Vagina (tissue), 2 donors: Measurements from ENCODE around the gene MAP6D1. TPM values are rescaled to one million over a fixed set of nuclear protein-coding genes. Genes with fewer than 3 reads are reported as not detected.

ENCODE experiments used
- DNase-seq, 2 donors: peaks; one replicate each; pipeline ENCODE4 v3.0.0-alpha.2; 2017; ENCODE audit errors: extremely low spot score in 2 of 2
- H3K27ac ChIP-seq: fragments of 200-600 bp; sonication (generic); one replicate; pipeline ENCODE4 v1.5.1; 2019
- H3K27me3 ChIP-seq: fragments of 200-600 bp; sonication (generic); one replicate; pipeline ENCODE4 v1.5.1; 2019
- H3K36me3 ChIP-seq, 2 donors: fragments of 200-600 bp; sonication (generic); one replicate each; pipeline ENCODE4 v1.5.1; 2017 to 2019
- H3K4me1 ChIP-seq: fragments of 200-600 bp; sonication (generic); one replicate; pipeline ENCODE4 v1.5.1; 2019
- H3K4me3 ChIP-seq, 2 donors: fragments of 200-600 bp; sonication (generic); 1 replicate in 1 of 2; 2 replicates in 1 of 2; pipeline ENCODE4 v1.5.1; 2016 to 2019
- H3K9me3 ChIP-seq: fragments of 200-600 bp; sonication (generic); one replicate; pipeline ENCODE4 v1.5.1; 2019
- POLR2A ChIP-seq, 2 donors: fragments of 450-650 bp; IDR thresholded peaks; one replicate each; pipeline ENCODE4 v1.6.1; 2017; ENCODE audit warnings: antibody characterized with exemption in 2 of 2, mild to moderate bottlenecking in 2 of 2, moderate library complexity in 2 of 2
- POLR2AphosphoS5 ChIP-seq, 2 donors: sonication (generic); formaldehyde crosslinking; IDR thresholded peaks; one replicate each; pipeline ENCODE4 v1.9.0; 2017; ENCODE audit warnings: antibody characterized with exemption in 2 of 2, mild to moderate bottlenecking in 2 of 2, low read depth in 1 of 2; ENCODE audit not compliant: insufficient read depth in 1 of 2
- intact Hi-C: fragments of 100-400 bp; cut with DNase I; formaldehyde crosslinking; loops from one replicate; pipeline ENCODE4 v1.15.1; 2023
- total RNA-seq: library from RNA; depleted of rRNA; stranded (reverse); fragments of >200 nt; gene quantifications from one replicate; pipeline ENCODE4 v1.2.3, GENCODE V29; 2016
- TF ChIP-seq, protein P1 (sequence below), 3 experiments: fragments of 450-650 bp in 2 of 3; fragments of 200-600 bp in 1 of 3; sonication (generic) in 1 of 3; IDR thresholded peaks; one replicate each; pipeline ENCODE4 v1.5.1; 2017 to 2019; ENCODE audit warnings: antibody characterized with exemption in 3 of 3, mild to moderate bottlenecking in 2 of 3, moderate library complexity in 2 of 3

The MAP6D1 gene
- total RNA-seq, 1 donor from 2014 or later, result not detected

DNA sequence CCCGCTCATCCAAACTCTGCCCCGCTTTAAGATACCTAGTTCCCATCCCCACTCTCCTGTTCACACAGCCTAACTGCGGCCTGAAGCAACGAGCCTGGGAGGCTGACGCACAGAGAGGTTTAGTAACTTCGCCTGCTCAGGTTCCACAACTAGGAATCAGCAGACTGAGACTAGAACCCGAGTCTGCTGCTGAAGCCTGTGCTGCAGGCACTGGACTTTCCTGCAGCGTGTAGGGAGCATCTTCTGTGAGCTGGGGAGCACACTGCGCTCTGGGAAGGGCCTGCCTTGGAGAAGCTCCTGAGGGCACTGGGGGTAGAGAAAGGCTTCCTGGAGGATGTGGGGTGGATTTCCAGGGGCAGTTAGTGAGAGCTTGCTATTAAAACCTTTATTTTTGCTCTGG is 4.8 kb upstream of the MAP6D1 start:
- Histone ChIP-seq H3K9me3 (no peaks in the 10 kb centered on the region), H3K27ac (no peak overlapping the region), H3K4me3 (no peak overlapping the region), H3K36me3 (peaks cover 0 to 22% of the 10 kb centered on the region in 2 donors), H3K4me1 (peaks cover 9% of the 10 kb centered on the region), H3K27me3 (no peaks in the 10 kb centered on the region)
- no peak for DNase-seq
- TF ChIP-seq, protein P1, sequence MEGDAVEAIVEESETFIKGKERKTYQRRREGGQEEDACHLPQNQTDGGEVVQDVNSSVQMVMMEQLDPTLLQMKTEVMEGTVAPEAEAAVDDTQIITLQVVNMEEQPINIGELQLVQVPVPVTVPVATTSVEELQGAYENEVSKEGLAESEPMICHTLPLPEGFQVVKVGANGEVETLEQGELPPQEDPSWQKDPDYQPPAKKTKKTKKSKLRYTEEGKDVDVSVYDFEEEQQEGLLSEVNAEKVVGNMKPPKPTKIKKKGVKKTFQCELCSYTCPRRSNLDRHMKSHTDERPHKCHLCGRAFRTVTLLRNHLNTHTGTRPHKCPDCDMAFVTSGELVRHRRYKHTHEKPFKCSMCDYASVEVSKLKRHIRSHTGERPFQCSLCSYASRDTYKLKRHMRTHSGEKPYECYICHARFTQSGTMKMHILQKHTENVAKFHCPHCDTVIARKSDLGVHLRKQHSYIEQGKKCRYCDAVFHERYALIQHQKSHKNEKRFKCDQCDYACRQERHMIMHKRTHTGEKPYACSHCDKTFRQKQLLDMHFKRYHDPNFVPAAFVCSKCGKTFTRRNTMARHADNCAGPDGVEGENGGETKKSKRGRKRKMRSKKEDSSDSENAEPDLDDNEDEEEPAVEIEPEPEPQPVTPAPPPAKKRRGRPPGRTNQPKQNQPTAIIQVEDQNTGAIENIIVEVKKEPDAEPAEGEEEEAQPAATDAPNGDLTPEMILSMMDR (IDR thresholded peaks at IDR 0.05), result no peak
- no peak for TF ChIP-seq POLR2A (IDR thresholded peaks at IDR 0.05)
- no peak for TF ChIP-seq POLR2AphosphoS5 (IDR thresholded peaks at IDR 0.05; ENCODE audit: insufficient read depth in 1 of 2, low read depth in 1 of 2)
- intact Hi-C loops, result no loop called here

DNA sequence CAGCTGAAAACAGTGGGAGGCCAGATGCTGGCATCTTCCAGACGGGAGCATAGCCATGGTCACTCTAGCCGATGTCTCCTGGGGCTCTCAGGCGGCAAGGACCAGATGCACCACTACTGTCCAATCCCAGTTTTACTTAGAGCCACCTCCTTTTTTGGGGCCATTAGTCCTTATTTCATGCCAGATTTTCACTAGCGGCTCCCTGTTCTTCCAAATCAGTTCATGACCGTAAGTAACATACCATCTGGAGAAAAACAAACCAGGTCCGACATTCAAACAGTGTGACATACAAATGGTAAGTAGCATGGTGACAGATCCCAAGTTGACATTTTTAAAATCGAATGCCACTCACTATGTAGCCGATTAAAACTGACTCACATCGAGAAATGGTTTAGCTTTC is 4.1 kb upstream of the MAP6D1 start:
- H3K36me3 ChIP-seq, result peaks cover 0 to 22% of the 10 kb centered on the region in 2 donors

DNA sequence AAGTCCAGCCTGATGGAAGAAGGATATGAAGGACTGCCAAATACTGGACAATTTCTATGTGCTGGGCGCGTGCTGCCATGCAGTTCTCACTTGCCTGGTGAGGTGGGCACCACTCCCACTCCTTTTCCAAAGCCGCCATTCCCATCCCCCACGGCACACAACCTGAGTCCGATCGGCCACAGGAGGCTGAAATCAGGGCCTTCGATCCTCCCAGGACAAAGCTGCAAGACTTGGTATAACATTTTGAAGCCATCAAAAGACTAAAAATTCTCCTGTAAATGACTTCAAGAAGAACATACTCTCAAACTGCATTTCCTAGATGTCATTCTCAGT is 3.1 kb upstream of the MAP6D1 start:
- peaks cover 22% of the 10 kb centered on the region for H3K4me1 ChIP-seq
- H3K27me3 ChIP-seq, result no peaks in the 10 kb centered on the region
- no peak for TF ChIP-seq POLR2A (IDR thresholded peaks at IDR 0.05)
- no peak for TF ChIP-seq POLR2AphosphoS5 (IDR thresholded peaks at IDR 0.05; ENCODE audit: insufficient read depth in 1 of 2, low read depth in 1 of 2)
- TF ChIP-seq, protein P1 (IDR thresholded peaks at IDR 0.05), result no peak
- DNase-seq, result no peak
- intact Hi-C loops, result no loop called here
- H3K36me3 ChIP-seq, result peaks cover 0 to 17% of the 10 kb centered on the region in 2 donors
- no peak overlapping the region for H3K27ac ChIP-seq
- H3K4me3 ChIP-seq, result no peak overlapping the region
- no peaks in the 10 kb centered on the region for H3K9me3 ChIP-seq

More for the DNA sequence above, 4.1 kb upstream of the MAP6D1 start:
- H3K27ac ChIP-seq, result no peak overlapping the region
- H3K4me3 ChIP-seq, result no peak overlapping the region
- intact Hi-C loops, result no loop called here
- peaks cover 15% of the 10 kb centered on the region for H3K4me1 ChIP-seq
- no peaks in the 10 kb centered on the region for H3K27me3 ChIP-seq
- no peak for TF ChIP-seq POLR2AphosphoS5 (IDR thresholded peaks at IDR 0.05; ENCODE audit: insufficient read depth in 1 of 2, low read depth in 1 of 2)
- TF ChIP-seq, protein P1 (IDR thresholded peaks at IDR 0.05), result no peak
- no peaks in the 10 kb centered on the region for H3K9me3 ChIP-seq
- DNase-seq, result no peak

DNA sequence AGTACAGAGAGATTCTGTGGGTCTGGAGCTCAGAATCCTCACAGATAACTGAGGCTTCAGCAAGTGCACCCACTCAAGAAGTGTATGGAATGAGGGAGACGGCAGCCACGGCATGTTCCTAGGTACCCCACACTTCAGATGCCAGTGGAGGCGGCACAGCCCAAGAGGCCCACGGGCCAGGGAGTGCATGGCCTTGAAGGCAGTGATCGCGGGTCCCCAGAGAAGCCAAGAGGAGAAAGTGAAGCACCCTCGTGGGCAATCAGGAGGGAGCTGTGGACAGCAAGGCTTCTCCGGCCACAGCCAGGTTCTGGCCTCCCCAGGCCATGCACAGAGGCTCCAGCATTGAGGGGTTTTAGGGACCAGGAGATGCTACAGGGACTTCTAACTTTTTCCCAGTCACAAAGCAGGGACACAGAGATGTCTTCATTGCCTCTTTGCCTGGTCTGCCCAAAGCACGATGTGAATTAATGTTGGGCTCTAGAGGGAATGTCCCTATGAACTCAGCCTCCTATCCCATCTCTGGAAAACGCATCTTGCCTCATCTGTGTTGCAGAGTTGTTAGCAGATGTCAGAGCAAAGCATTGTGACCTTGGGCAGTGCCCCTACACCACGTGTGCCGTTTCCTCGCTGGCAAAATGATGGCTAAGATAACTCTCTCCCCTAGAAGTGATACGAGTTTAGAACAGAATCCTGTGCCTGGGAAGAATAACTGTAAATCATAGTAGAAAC is 2.6 kb upstream of the MAP6D1 start:
- Histone ChIP-seq H3K27me3 (no peaks in the 10 kb centered on the region), H3K36me3 (peaks cover 0 to 11% of the 10 kb centered on the region in 2 donors), H3K4me3 (no peak overlapping the region), H3K4me1 (peaks cover 22% of the 10 kb centered on the region), H3K9me3 (no peaks in the 10 kb centered on the region), H3K27ac (no peak overlapping the region)
- TF ChIP-seq POLR2AphosphoS5 (IDR thresholded peaks at IDR 0.05; ENCODE audit: insufficient read depth in 1 of 2, low read depth in 1 of 2) (no peak), POLR2A (IDR thresholded peaks at IDR 0.05) (no peak)
- TF ChIP-seq, protein P1 (IDR thresholded peaks at IDR 0.05), result no peak
- intact Hi-C loops, result no loop called here
- DNase-seq, result no peak

DNA sequence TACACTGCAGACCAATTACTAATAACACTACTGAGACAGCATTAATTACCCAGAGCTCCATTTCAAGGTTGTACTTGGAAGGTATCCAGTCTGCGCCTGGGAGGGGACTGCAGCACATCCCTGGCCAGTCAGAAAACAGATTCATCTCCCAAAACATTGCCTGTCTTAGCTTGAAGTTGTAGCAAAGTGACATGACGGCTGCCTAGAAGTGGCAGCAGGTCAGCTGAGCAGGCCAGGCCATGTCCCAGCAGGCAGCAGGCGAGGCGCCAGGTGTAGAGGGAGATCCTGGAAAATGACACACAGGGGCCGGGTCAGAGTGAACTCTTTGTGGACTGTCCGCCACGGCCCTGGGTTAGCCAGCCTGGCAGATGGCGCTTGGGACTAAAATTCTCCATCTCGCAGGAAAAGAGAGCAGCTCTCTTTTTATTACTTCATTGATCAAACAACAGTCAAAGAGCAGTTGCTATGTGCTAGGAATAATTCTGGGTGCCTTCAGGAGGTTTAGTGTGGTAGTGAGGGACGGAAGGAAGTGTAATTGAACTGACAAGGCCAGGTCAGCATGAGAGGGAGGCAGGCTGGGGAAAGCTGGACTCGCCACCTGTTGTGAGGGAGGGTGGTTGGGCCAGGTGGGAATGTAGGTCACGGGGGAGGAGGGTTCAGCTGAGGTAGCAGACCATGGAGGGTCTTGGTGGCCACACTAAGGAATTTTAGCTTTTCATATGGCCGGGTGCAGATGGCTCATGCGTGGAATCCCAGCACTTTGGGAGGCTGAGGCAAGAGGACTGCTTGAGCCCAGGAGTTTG is 1.3 kb upstream of the MAP6D1 start:
- H3K27ac ChIP-seq, result no peak overlapping the region
- TF ChIP-seq, protein P1 (IDR thresholded peaks at IDR 0.05), result no peak
- no peak for TF ChIP-seq POLR2AphosphoS5 (IDR thresholded peaks at IDR 0.05; ENCODE audit: insufficient read depth in 1 of 2, low read depth in 1 of 2)
- TF ChIP-seq POLR2A (IDR thresholded peaks at IDR 0.05), result no peak
- peaks cover 0 to 7% of the 10 kb centered on the region in 2 donors for H3K36me3 ChIP-seq
- H3K9me3 ChIP-seq, result no peaks in the 10 kb centered on the region
- DNase-seq, result no peak
- no peak overlapping the region for H3K4me3 ChIP-seq
- no peaks in the 10 kb centered on the region for H3K27me3 ChIP-seq
- peaks cover 22% of the 10 kb centered on the region for H3K4me1 ChIP-seq
- intact Hi-C loops, result no loop called here
